Muscle of back (tissue), 11 donors: ENCODE results near the gene EML1. TPM values are rescaled to one million over a fixed set of nuclear protein-coding genes. Genes with fewer than 3 reads are reported as not detected.

Source experiments
- DNase-seq, 3 donors: peaks; one replicate each; pipeline versions ENCODE4 v3.0.0 to v3.0.0-alpha.2; 2013
- polyA plus RNA-seq, 10 donors: library from polyadenylated mRNA; unstranded; fragments of 120-200 nt; gene quantifications; one replicate each; pipeline ENCODE4 v1.2.1, GENCODE V29; 2013; ENCODE audit not compliant: insufficient read length in 10 of 10

Gene EML1
- polyA plus RNA-seq, 10 donors, result 38.0 to 53.9 (median 42.8) TPM

DNA sequence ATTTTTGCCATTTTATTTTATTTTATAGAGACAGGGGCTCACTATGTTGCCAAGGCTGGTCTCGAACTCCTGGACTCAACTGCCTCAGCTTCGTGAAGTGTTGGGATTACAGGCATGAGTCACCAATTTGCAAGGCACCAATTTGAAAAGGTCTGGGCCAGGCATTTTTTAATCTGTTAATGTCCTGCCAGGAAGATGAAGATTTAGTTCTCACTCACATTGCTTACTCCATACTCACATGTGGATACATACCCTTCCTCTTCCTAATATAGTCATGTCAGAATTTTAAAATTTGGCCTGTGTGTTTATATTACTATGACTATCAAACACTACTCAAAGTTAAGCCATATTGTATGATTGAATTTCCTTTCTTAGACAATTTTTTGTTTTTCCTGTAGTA, 15.3 kb upstream of the EML1 start:
- no peak for DNase-seq

DNA sequence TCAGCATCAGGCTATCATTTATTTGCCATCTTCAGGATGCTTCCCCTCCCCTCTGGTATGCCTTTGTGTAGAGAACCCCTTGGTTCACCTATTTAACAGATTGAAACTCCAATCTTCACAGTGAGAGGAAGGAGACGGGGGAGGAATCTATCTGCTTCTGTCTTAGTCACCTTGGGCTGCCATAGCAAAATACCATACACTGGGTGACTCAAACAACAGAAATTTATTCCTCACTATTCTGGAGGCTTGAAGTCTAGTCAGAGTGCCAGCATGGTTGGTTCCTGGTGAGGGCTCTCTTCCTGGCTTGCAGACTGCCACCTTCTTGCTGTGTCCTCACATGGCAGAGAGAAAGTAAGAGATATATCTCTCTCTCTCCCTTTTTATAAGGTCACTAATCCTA, 13.5 kb upstream of the EML1 start:
- DNase-seq, result no peak

DNA sequence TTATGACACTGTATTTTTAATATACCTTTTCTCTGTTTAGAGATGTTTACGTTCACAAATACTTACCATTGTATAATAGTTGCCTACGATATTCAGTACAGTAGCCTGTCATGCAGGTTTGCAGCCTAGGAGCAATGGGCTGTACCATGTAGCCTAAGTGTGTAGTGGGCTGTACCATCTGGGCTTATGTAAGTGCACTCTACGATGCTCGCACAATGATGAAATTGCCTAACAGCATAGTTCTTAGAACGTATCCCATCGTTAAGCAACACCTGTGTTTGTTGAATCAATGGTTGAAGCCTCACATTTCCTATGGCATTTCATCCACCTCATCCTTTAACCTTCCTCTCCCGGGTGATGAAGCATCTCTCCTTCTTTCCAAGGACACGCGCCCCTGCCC, 12.5 kb upstream of the EML1 start:
- DNase-seq, result no peak

DNA sequence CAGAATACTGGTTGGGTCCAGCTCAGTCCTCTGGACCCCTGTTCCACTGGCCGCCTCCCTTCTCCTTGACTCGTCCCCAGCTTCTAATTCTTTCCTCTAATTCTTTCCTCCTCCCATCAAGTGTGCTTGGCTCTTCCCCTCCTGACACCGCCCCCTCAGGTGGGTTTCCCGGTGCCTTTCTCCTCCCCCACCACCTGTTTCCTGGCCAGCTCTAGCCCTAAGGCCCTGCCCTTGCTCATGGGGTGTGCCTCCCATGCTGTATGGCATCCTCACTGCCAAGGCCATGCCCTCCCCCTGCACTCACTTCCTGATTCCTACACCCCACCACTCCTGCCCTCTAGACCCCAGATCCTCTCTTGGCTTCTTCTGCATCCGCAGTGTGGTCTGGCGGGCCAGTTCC, 12.1 kb upstream of the EML1 start:
- no peak for DNase-seq

DNA sequence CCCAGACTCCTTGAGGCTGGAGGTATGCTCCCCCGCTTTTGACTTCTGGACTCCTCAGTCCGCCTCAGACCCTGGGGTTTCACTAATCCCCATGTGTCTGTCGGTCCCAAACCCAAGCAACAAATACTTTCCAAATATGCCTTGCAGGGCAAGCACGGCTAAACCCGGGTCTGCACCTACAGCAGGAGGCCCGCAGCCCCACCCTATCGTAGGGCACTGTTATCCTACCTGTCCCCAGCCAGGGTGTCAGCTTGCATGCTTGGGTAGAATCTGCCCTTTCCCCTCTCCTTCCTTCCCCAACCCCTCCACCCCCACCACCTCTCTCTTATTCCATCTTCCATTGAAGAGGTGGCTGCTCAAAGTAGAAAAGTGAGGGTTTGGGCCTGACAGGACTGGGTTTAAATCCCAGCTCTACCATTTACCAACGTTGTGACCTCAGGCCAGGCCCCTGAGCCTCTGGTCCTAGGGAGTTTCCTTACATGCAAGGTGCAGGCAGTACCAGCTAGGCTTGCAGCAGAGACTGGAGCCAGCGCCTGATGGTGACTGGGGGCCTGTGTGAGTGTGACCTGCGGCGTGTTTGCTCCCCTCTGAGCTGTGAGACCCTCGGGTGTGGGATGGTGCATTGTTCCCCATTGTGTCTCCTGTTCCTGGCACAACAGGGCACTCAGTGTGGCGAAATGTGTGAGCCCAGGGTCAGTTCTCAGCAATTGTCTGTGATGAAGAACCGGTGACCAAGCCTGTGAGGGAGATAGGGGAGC, 11.2 kb upstream of the EML1 start:
- no peak for DNase-seq

DNA sequence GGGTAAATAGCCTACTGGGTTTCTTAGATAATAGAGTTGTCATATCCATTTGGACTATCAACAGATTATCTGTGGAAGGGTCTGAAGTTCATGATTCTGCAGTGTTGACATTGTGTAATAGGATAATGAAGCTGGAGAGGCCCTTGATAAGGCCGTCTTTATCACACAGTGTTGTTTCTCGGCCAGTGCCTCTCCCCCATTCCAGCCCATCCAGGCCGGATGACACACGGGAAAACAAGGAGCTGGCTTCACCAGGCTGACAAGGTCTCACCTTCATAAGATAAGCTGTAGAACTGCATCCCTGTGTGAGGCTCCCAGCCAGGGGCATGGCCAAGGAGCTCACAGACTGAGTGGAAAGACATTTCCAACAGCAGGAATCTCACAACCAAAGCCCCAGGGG, 8.7 kb upstream of the EML1 start:
- no peak for DNase-seq

DNA sequence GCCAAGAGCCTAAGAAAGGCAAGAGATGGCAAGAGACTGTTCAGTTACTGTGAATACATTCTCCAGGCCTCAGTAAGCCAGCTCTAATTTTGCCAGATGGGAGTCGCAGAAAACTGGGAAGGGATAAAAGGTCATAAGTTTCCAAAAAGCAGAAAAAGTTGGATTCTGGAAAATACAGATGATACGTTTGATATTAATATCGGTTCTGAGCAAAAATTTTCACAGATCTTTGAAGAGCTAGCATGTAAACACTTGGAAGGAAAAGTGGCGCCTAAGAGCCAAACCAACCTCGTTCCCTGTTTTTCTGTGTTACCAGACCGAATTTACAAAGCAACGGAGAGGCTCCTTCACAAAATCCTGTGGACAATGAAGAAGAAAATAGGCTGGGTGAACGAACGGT, 7.8 kb upstream of the EML1 start:
- DNase-seq, result peak in 1 of 3 donors; percentile 50

DNA sequence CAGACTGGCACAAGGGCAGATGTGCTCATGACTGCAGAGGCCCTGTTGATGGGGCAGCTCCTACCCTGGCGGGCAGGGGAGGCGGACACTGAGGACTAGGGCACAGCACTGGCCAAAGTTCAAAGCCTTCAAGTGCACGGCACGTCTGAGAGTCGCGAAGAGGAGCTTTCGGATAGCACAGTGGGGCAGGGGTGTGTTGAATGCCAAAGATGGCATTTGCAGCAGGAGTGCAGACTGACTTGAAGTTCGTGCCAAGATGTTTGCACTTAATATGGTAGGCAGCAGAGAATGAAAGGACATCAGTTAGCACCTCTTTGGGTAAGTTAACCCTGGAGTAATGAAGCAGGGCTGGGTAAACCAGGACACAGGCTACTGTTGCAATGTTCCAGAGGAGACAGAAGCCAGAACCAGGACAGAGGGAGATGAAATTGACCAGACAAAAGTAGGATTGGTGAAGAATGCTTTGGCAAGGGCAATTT, 6.7 kb upstream of the EML1 start:
- DNase-seq, result peak in 1 of 3 donors; percentile 38

DNA sequence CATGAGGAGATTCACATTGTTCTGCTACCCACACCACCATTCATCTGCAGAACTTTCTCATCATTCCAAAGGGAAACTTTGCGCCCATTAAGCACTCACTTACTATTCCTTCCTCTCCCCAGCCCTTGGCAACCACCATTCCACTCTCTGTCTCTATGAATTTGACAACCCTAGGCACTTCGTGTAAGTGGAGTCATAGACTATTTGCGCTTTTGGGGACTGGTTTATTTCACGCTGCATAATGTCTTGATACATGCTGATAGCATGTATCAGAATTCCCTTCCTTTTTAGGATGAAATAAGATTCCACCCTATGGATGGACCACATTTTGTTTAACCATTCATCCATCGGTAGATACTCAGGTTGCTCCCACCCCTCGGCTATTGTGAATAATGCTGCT, 4.5 kb upstream of the EML1 start:
- no peak for DNase-seq

DNA sequence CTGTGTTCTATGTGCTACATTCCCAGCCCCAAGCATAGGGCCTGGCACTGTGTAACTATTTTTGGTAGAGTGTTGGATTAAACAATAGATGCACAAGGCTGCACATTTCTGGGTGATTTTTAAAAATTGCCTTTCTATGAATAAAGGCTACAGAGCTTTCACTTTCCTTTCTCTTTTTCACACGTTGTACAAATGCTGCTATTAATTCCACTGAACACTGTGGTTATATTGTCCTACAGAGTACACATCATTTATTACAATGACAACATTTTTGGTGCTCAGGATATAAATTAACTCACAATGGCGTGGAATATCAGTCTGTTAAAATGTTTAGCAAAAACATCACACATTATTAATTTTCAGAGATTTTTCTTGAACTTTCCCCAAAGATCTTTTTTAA, 3.6 kb upstream of the EML1 start:
- DNase-seq, result no peak

DNA sequence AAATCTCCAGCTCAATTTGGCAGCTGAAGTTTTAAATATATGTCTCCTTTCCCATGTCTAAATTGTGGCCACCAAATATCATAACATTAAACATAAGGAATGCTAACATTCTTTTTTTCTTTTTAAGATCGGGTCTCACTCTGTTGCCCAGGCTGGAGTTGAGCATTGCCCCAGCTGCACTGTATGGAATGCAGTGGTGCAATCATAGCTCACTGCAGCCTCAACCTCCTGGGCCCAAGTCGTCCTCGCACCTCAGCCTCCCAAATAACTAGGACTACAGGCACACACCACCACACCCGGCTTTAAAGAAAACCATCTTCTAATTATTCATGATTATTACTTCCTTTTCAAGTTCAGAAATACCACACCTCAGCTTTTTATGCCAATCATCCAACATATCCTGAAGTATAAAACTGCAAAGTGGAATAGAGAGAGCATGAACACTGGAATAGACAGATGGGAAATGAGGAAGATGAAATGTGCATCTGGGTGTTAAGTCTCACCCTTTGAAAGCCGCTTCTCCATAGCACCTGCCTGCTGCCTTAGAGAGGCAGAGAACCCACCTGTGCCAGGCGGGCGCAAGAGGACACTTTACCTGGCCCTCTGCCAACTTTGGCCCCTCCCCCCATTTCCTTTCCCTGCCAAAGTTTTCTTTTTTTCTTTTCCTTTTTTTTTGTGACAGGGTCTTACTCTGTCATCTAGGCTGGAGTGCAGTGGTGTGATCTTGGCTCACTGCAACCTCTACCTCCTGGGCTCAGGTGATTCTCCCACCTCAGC, 2.8 kb upstream of the EML1 start:
- no peak for DNase-seq

DNA sequence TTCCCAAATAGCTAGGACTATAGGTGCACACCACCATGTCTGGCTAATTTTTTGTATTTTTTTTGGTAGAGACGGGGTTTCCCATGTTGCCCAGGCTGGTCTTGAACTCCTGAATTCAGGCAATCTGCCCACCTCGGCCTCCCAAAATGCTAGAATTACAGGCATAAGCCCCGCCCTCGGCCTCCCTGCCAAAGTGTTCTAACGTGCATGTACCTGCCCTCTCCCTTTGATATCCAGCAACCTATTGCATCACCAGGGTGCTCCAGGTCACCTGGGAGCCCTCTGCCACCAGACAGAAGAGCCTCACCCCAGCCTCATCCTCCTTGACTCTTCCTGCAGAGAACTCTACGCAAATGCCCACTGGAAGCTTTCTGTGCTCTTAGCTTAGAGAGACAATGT, 2.2 kb upstream of the EML1 start:
- DNase-seq, result no peak

DNA sequence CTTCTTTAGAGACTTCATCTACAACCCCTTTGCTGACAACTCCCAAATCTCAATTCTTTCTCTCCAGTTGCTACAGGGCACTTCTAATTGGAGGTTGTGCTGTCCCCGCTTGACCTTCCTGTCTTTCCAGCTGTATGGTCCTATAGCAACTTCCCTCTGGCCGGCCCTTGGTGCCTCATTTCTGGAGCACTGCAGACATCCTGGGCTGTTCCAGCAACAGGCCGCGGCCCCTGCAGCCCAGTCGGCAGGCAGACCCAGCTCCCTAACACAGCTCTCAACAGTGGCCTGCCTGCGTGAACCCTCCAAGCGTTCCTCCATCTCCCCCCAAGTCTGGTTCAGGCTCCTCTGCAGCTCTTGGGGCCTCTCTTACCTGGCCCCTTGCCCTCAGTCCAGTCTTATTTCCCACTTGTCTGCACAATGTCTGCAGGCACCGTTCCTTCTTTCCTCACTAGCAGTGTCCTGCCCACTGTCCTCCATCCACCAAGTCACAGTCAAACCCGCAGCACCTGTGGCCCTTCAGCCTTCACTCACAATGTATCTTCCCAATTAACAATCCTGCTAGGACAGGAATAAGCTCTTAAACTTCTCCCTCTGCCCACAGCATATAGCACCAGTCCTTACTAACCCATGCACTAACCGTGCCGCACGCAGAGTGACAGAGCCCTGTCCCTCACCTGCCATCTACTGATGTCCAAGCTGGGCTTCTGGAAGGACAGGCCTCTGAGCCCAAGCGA, 1.6 kb upstream of the EML1 start:
- peak in 2 of 3 donors; percentile 39 to 75 for DNase-seq

DNA sequence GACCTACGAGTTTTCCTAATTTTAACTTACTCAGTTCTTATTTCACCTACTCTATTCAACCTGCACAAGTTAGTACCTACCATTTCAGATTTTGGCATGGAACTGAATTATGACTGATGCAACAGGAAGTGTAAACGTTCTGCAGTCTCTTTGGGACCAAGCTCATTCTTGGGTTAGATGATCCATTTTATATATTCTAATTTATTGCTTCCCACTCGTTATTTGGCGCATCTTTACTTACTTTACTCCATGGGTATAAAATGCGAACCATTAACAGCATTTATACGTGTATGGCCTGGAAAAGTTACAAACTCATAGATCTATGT, 1.0 kb upstream of the EML1 start:
- peak in 2 of 3 donors; percentile 32 to 66 for DNase-seq

DNA sequence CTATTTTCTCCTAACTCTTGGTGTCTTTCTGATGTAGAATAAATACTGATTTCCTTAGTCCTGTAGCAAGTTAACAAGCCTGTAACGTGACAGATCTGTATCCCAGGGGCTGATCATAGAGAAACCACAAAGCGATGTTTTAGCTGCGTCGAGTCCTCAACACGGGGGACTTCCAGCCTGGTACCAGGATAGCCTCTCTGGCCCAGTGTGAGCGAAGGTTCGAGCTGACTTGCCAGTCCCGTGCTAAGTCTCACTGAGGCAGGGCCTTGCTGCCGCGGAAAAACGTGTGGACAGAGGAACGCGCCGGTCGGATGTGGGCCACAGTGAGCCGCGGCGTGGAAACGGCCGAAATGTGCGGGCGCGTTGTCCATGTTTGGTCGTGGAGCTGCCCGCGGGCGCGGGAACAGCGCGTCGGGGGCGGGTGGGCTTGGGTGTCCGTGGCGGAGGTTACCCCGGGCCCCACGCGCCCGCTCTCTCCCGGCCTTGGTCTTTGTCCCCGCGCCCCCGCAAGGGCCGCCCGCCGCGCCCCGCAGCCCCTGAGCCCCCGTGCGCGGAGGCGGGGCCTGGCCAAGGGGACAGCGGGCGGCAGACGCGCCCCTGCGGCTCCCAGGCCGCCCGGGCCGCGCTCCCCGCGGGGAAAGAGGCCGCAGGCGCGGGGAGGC, 531 bp upstream of the EML1 start:
- DNase-seq, result peak in 2 of 3 donors; percentile 61 to 89

DNA sequence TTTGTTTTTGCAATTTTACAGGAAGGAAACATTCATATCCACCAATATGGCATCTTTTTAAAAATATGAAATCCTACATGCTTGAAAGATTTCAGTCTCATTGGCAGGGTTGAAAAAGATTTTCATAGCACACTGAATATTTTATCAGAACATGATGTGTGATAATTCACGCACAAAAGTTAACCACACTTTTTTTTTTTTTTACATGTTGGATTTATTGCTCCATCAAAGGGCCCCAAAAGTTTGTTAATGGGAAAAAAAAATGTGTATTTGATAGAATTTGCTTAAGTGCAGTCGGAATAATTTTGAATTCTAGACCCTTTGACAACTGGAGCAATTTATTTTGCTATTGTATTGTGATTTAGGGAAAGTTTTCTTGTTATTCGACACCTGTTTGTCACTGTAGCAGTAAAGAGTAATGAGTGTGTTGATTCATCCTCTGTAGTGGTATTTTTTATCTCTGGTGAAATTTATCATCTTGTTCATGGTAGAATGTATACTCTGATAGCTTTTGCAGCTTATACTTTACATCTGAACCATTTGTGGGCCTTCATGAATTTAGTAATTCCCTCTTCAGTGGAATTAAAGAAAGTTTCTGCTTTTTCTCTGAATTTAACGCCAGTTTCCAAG, 1.1 kb downstream of the EML1 start:
- DNase-seq, result no peak

DNA sequence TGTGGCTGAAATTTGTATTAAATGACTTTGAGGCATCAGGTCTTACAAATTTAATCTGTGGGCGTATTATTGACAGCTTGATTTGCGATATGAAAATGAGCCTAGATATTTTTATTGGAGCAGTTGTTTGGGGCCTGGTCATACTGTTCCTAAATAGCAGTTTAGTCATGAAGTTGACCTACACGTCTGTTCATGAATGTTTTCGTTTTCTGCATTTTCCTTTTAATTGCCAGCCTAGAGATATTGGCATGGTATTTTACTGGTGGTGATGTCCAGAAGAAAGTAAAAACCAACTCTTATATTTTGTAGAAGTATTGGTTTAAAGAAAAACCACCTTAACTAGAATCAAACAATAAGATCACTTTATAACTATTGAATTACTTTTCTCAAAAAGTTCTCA, 1.8 kb downstream of the EML1 start:
- no peak for DNase-seq

DNA sequence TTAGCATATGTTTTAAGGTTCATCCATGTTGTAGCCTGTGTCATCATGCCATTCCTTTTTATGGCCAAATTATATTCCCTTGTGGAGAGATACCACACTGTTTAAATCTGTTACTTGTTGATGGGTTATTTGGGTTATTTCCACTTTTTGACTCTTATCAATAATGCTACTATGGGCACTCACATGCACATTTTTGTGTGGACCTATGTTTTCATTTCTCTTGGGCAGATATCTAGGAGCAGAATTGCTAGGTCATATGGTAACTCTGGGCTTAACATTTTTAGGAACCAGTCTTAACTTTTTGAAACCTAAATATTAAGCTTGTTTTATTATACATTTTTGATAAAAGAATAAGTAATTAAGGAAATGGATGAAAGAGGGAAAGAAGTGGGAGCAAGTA, 4.0 kb downstream of the EML1 start:
- DNase-seq, result no peak

DNA sequence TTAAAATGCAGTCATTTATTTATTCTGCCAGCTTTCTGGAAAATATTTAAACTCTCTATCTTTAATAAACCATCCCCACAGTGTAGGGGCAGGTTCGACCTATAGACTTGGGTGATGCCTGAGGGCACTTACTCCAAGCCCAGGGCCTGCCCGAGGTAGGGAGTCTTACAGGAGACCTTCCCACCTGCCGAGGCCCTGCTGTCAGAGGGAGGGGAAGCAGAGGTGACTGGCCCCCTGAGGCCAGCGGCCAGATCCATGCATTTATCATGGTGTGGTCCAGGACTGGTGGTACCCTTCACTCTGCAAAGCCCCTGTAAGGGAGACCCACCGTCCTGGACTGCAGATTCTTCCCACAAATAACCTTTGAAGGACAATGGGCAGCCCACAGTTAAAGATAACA, 7.6 kb downstream of the EML1 start:
- DNase-seq, result no peak

DNA sequence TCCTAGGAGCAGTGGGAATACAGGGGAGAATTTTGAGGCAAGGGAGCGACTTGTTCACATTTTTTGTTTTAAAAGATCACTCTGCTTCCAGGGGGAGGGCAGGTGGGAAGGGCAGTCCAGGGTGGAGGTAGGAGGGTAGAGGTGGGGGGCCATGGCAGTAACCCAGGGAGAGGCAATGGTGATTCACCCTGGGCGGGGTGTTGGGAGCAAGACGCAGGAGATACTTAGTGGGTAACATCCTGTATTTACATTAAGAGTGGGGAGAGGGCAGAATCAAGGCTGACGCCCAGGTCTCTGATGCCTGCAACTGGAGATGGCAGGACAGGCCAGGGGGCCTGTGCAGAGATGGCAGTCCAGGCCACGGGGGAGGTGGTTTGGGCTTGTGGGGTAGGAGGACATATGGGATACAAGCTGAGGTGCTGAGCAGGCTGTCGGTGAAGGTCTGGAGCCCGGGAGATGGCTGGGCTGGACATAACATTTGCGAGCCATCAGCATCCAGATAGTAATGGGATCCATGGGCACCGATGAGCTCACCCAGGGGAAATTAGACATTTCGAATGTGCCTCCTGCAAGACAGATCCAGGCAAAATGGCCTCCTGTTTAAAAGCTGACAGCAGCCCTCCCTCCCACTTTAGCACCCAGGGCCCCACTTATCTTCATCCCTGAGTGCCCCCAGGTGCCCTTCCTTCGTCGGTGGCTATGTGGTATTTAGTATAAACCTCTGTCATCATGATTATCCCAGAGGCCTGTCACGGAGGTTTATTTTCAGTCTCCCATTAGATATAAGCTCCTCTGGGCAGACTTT, 9.3 kb downstream of the EML1 start:
- no peak for DNase-seq
